Breast epithelium (tissue), 4 donors: ENCODE data around the gene ANXA2R. TPM values are rescaled to one million over a fixed set of nuclear protein-coding genes. Genes with fewer than 3 reads are reported as not detected.
A peak's percentile ranks its signal among the peaks of the same experiment; 100 is the strongest.

Experiments used
- DNase-seq, 2 donors: peaks; one replicate each; pipeline ENCODE4 v3.0.0-alpha.2; 2019; ENCODE audit warnings: low spot score in 2 of 2
- H3K27ac ChIP-seq, 2 donors: fragments of 200-600 bp; sonication (generic) in 1 of 2; one replicate each; pipeline ENCODE4 v1.5.1; 2016 to 2019; ENCODE audit warnings: mild to moderate bottlenecking in 1 of 2
- H3K27me3 ChIP-seq, 2 donors: fragments of 200-600 bp; sonication (generic) in 1 of 2; one replicate each; pipeline versions ENCODE4 v1.5.1 to v1.6.0; 2017 to 2019; ENCODE audit warnings: control low read depth in 1 of 2, mild to moderate bottlenecking in 1 of 2
- H3K36me3 ChIP-seq: fragments of 200-600 bp; one replicate; pipeline ENCODE4 v1.5.1; 2019
- H3K4me1 ChIP-seq, 2 donors: fragments of 200-600 bp; sonication (generic); one replicate each; pipeline ENCODE4 v1.5.1; 2016 to 2019; ENCODE audit warnings: control low read depth in 1 of 2
- H3K4me3 ChIP-seq, 3 donors: fragments of 200-600 bp; sonication (generic); 1 replicate in 2 of 3; 2 replicates in 1 of 3; pipeline ENCODE4 v1.5.1; 2016 to 2019; ENCODE audit warnings: mild to moderate bottlenecking in 3 of 3, moderate library complexity in 2 of 3
- H3K9me3 ChIP-seq, 2 donors: fragments of 200-600 bp; sonication (generic) in 1 of 2; one replicate each; pipeline ENCODE4 v1.5.1; 2016 to 2019; ENCODE audit warnings: control low read depth in 1 of 2
- POLR2A ChIP-seq: fragments of 450-650 bp; IDR thresholded peaks from one replicate; pipeline ENCODE4 v1.6.1; 2016; ENCODE audit warnings: antibody characterized with exemption, mild to moderate bottlenecking, moderate library complexity
- POLR2AphosphoS5 ChIP-seq, 3 donors: sonication (generic); formaldehyde crosslinking; IDR thresholded peaks; one replicate each; pipeline ENCODE4 v1.6.1; 2017; ENCODE audit warnings: antibody characterized with exemption in 3 of 3
- intact Hi-C: fragments of 100-400 bp; cut with DNase I; formaldehyde crosslinking; loops from one replicate; pipeline ENCODE4 v1.15.1; 2023; ENCODE audit warnings: low total_unique reads
- total RNA-seq, 3 donors: library from RNA; depleted of rRNA; stranded (reverse); fragments of >200 nt; gene quantifications; one replicate each; pipeline ENCODE4 v1.1.0, GENCODE V29; 2016
- TF ChIP-seq, protein P1 (sequence below), 3 donors: fragments of 450-650 bp; IDR thresholded peaks; one replicate each; pipeline ENCODE4 v1.5.1; 2016 to 2017; ENCODE audit warnings: antibody characterized with exemption in 3 of 3, mild to moderate bottlenecking in 3 of 3, moderate library complexity in 3 of 3

Gene ANXA2R
- total RNA-seq, 3 donors from 2014 or later: 3.2 to 5.4 (median 4.6) TPM

DNA sequence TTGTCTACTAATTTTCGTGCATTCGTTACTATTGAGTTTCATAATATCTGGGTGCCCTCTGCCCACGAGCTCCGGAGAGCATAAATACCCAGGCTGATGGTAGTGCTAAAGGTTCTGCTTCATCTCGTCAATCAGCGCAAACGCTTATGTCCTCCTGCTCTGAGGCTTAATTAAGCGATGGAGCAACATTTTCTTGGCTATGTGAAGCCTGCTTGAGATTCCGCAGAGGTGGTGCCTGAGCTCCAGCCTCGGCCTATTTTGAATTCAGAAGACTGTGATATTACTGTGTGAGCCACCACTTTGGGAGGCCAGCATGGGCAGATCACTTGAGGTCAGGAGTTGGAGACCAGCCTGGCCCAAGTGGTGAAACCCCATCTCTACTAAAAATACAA is 44.8 kb downstream of the ANXA2R start:
- peaks cover 0 to 7% of the 10 kb centered on the region in 2 donors for H3K9me3 ChIP-seq
- peak overlapping the region; percentile 81 to 91 for H3K27ac ChIP-seq
- H3K27me3 ChIP-seq: peaks cover 0 to 82% of the 10 kb centered on the region in 2 donors
- no peaks in the 10 kb centered on the region for H3K36me3 ChIP-seq
- intact Hi-C loops: no loop called here
- DNase-seq: no peak
- no peaks in the 10 kb centered on the region for H3K4me1 ChIP-seq
- peak overlapping the region; percentile 61 to 84 (median 72) for H3K4me3 ChIP-seq
- no peak for TF ChIP-seq POLR2A

GRCh38 chr5:42994555-42995359 is 45.4 kb downstream of the ANXA2R start:
- no peaks in the 10 kb centered on the region for H3K4me1 ChIP-seq
- intact Hi-C loops: no loop called here
- peak overlapping the region; percentile 61 to 84 (median 72) for H3K4me3 ChIP-seq
- TF ChIP-seq, protein P1, sequence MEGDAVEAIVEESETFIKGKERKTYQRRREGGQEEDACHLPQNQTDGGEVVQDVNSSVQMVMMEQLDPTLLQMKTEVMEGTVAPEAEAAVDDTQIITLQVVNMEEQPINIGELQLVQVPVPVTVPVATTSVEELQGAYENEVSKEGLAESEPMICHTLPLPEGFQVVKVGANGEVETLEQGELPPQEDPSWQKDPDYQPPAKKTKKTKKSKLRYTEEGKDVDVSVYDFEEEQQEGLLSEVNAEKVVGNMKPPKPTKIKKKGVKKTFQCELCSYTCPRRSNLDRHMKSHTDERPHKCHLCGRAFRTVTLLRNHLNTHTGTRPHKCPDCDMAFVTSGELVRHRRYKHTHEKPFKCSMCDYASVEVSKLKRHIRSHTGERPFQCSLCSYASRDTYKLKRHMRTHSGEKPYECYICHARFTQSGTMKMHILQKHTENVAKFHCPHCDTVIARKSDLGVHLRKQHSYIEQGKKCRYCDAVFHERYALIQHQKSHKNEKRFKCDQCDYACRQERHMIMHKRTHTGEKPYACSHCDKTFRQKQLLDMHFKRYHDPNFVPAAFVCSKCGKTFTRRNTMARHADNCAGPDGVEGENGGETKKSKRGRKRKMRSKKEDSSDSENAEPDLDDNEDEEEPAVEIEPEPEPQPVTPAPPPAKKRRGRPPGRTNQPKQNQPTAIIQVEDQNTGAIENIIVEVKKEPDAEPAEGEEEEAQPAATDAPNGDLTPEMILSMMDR (IDR thresholded peaks at IDR 0.05): peak; percentile 77 to 87 (median 79)
- TF ChIP-seq POLR2AphosphoS5 (IDR thresholded peaks at IDR 0.05): peak in 2 of 3 donors; percentile 65
- no peak for TF ChIP-seq POLR2A
- H3K36me3 ChIP-seq: no peaks in the 10 kb centered on the region
- peak overlapping the region; percentile 81 to 91 for H3K27ac ChIP-seq
- peaks cover 0 to 11% of the 10 kb centered on the region in 2 donors for H3K9me3 ChIP-seq
- DNase-seq: peak in 1 of 2 donors; percentile 54
- H3K27me3 ChIP-seq: peaks cover 0 to 76% of the 10 kb centered on the region in 2 donors

DNA sequence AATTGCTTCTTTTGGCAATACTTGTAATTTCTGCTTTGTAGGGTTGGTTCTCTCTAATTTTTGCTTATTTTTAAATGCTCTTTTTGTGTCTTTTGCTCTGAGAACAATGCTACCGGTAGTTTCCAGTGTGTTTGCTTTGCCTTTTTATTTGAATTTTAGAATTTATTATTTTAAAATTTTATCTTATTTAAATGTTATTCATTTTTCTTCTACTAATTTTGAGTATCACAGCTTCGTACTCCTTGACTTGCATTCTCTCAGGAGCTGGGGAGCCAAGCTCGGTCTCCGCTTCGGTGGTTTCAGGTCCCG is 45.9 kb downstream of the ANXA2R start:
- H3K27me3 ChIP-seq: peaks cover 0 to 73% of the 10 kb centered on the region in 2 donors
- TF ChIP-seq POLR2A (no peak), POLR2AphosphoS5 (IDR thresholded peaks at IDR 0.05) (no peak)
- TF ChIP-seq, protein P1 (IDR thresholded peaks at IDR 0.05): no peak

GRCh38 chr5:42993516-42994245 is 46.4 kb downstream of the ANXA2R start:
- TF ChIP-seq POLR2A (no peak), POLR2AphosphoS5 (IDR thresholded peaks at IDR 0.05) (peak in 2 of 3 donors; percentile 16 to 18)
- TF ChIP-seq, protein P1 (IDR thresholded peaks at IDR 0.05): no peak
- Histone ChIP-seq H3K4me3 (peak overlapping the region; percentile 61 to 84 (median 72)), H3K36me3 (no peaks in the 10 kb centered on the region), H3K9me3 (peaks cover 0 to 17% of the 10 kb centered on the region in 2 donors), H3K27ac (peak overlapping the region; percentile 81 to 91), H3K4me1 (no peaks in the 10 kb centered on the region), H3K27me3 (peaks cover 0 to 69% of the 10 kb centered on the region in 2 donors)
- intact Hi-C loops: no loop called here
- DNase-seq: no peak

More for the DNA sequence above, 45.9 kb downstream of the ANXA2R start:
- H3K27ac ChIP-seq: peak overlapping the region; percentile 81 to 91
- no peaks in the 10 kb centered on the region for H3K36me3 ChIP-seq
- peaks cover 0 to 12% of the 10 kb centered on the region in 2 donors for H3K9me3 ChIP-seq
- H3K4me3 ChIP-seq: peak overlapping the region; percentile 61 to 84 (median 72)
- DNase-seq: no peak
- no peaks in the 10 kb centered on the region for H3K4me1 ChIP-seq
- intact Hi-C loops: no loop called here

- peak overlapping the region; percentile 61 to 84 (median 72) for H3K4me3 ChIP-seq
- no peaks in the 10 kb centered on the region for H3K36me3 ChIP-seq
- peak overlapping the region; percentile 91 to 98 for H3K27ac ChIP-seq
- H3K4me1 ChIP-seq: no peaks in the 10 kb centered on the region
- H3K9me3 ChIP-seq: peaks cover 0 to 27% of the 10 kb centered on the region in 2 donors
- peaks cover 0 to 56% of the 10 kb centered on the region in 2 donors for H3K27me3 ChIP-seq
- peak; percentile 87 to 88 (median 87) for TF ChIP-seq POLR2AphosphoS5 (IDR thresholded peaks at IDR 0.05)
- peak; percentile 51 for TF ChIP-seq POLR2A
- TF ChIP-seq, protein P1 (IDR thresholded peaks at IDR 0.05): no peak
- intact Hi-C loops: no loop called here
- DNase-seq: peak; percentile 64 to 68
These were observed 47.8 kb downstream of the ANXA2R start for GRCh38 chr5:42992088-42992879.
